Measurements from ENCODE around the gene FCHSD2. TPM values are rescaled to one million over a fixed set of nuclear protein-coding genes. Genes with fewer than 3 reads are reported as not detected.
"Not testable (repeated sequence)": the region's sequence is repeated elsewhere in the genome, so short reads cannot be mapped to it uniquely, and the experiment has no call there.

FCHSD2 gene
- total RNA-seq, 1 donor from 2014 or later: 20.4 TPM

GRCh38 chr11:72927380-72927779 lies 214.7 kb downstream of the FCHSD2 start:
- no peak for DNase-seq
- Mint-ChIP-seq H3K27ac (no peak overlapping the region), H3K4me3 (no peak overlapping the region), H3K4me1 (peaks cover 1% of the 10 kb centered on the region), H3K36me3 (ENCODE audit: low read depth) (no peaks in the 10 kb centered on the region), H3K9me3 (no peaks in the 10 kb centered on the region), H3K27me3 (no peaks in the 10 kb centered on the region)
- intact Hi-C loops (cut with micrococcal nuclease): no loop called here

DNA sequence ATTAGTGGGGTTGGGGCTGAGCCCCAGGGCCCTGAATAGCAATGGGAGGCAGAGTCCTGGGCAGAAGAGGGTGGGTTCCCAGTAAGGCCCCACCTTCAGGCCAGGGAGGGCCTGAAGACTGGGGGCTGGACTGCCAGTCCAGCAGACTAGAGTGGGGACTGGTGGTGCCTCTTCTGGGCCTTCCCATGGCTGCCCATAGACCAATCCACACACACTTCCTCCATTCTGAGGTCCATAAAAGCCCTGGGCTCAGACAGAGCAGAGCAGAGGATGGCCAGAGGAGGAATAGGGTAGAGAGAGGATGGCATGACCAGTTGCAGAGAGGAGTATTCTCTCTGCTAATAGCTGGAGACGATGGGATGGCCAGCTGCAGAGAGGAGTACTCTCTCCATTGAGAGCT lies 216.0 kb downstream of the FCHSD2 start:
- peaks cover 3% of the 10 kb centered on the region for H3K36me3 Mint-ChIP-seq (ENCODE audit: low read depth)
- no peaks in the 10 kb centered on the region for H3K27me3 Mint-ChIP-seq
- no peaks in the 10 kb centered on the region for H3K9me3 Mint-ChIP-seq
- intact Hi-C loops (cut with micrococcal nuclease): no loop called here
- peaks cover 1% of the 10 kb centered on the region for H3K4me1 Mint-ChIP-seq
- no peak overlapping the region for H3K4me3 Mint-ChIP-seq
- H3K27ac Mint-ChIP-seq: no peak overlapping the region
- no peak for DNase-seq

- Mint-ChIP-seq H3K27ac (no peak overlapping the region), H3K9me3 (no peaks in the 10 kb centered on the region), H3K4me1 (peaks cover 1% of the 10 kb centered on the region), H3K4me3 (no peak overlapping the region), H3K27me3 (no peaks in the 10 kb centered on the region), H3K36me3 (ENCODE audit: low read depth) (peaks cover 3% of the 10 kb centered on the region)
- DNase-seq: no peak
- intact Hi-C loops (cut with micrococcal nuclease): no loop called here
Measured at GRCh38 chr11:72925656-72926055, 216.5 kb downstream of the FCHSD2 start.

GRCh38 chr11:72924568-72925190 lies 217.4 kb downstream of the FCHSD2 start:
- peaks cover 6% of the 10 kb centered on the region for H3K36me3 Mint-ChIP-seq (ENCODE audit: low read depth)
- DNase-seq: no peak
- intact Hi-C loops (cut with micrococcal nuclease): loop anchor here (1.0 to 5.0 kb wide), 3 partner anchors 218 to 318 kb away; partner anchors contain the start of gene FCHSD2
- no peak overlapping the region for H3K4me3 Mint-ChIP-seq
- no peaks in the 10 kb centered on the region for H3K27me3 Mint-ChIP-seq
- no peak overlapping the region for H3K27ac Mint-ChIP-seq
- H3K9me3 Mint-ChIP-seq: no peaks in the 10 kb centered on the region
- H3K4me1 Mint-ChIP-seq: peaks cover 3% of the 10 kb centered on the region

DNA sequence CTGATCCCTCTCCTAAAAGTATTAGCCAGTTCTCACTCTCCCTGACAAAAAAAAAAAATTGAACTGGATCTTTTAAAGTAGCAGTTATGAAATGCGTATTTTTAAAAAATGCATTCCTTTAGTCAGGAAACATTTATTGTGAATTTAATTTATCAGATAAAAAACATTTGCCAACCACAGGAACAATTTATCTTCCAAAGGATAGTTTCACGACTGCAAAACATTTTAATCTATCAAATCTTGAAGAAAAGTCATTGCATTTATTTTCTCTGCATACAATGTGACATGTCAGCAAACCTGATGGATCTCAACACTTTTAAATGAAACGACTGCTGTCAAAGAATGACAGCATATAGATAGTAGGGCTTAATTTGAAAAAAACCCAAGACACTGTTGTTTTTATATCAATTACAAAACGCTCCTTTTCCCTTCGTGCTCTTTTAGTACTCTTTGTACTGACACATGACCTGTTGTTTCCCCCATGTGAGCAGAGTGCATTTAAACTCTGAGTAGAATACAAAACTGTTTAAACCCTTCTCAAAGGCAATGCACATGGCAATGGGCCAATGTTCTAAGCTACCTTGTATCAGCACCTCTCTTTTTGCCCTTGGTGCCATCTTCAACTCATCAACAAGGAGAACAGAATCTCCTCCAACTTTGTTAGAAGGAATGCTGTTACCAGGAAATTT lies 220.9 kb downstream of the FCHSD2 start:
- H3K27me3 Mint-ChIP-seq: no peaks in the 10 kb centered on the region
- no peak overlapping the region for H3K27ac Mint-ChIP-seq
- DNase-seq: no peak
- no peak overlapping the region for H3K4me3 Mint-ChIP-seq
- H3K9me3 Mint-ChIP-seq: no peaks in the 10 kb centered on the region
- H3K36me3 Mint-ChIP-seq (ENCODE audit: low read depth): peaks cover 18% of the 10 kb centered on the region
- H3K4me1 Mint-ChIP-seq: peaks cover 3% of the 10 kb centered on the region
- intact Hi-C loops (cut with micrococcal nuclease): loop anchor here (5.0 kb wide), 2 partner anchors 221 to 321 kb away; partner anchors contain the start of gene FCHSD2

- H3K9me3 Mint-ChIP-seq: peaks cover 4% of the 10 kb centered on the region
- no peak overlapping the region for H3K4me3 Mint-ChIP-seq
- intact Hi-C loops (cut with micrococcal nuclease): loop anchor here (5.0 kb wide), 2 partner anchors 222 to 322 kb away; partner anchors contain the start of gene FCHSD2
- DNase-seq: no peak
- no peaks in the 10 kb centered on the region for H3K27me3 Mint-ChIP-seq
- H3K36me3 Mint-ChIP-seq (ENCODE audit: low read depth): peaks cover 25% of the 10 kb centered on the region
- H3K4me1 Mint-ChIP-seq: peaks cover 3% of the 10 kb centered on the region
- no peak overlapping the region for H3K27ac Mint-ChIP-seq
Measured at GRCh38 chr11:72920001-72920400, 222.1 kb downstream of the FCHSD2 start.

GRCh38 chr11:72918851-72919250 lies 223.3 kb downstream of the FCHSD2 start:
- peaks cover 33% of the 10 kb centered on the region for H3K36me3 Mint-ChIP-seq (ENCODE audit: low read depth)
- peaks cover 2% of the 10 kb centered on the region for H3K4me1 Mint-ChIP-seq
- H3K9me3 Mint-ChIP-seq: peaks cover 10% of the 10 kb centered on the region
- H3K27ac Mint-ChIP-seq: no peak overlapping the region
- DNase-seq: no peak
- no peaks in the 10 kb centered on the region for H3K27me3 Mint-ChIP-seq
- intact Hi-C loops (cut with micrococcal nuclease): no loop called here
- H3K4me3 Mint-ChIP-seq: no peak overlapping the region

GRCh38 chr11:72912253-72912652 lies 229.9 kb downstream of the FCHSD2 start:
- Mint-ChIP-seq H3K4me1 (no peaks in the 10 kb centered on the region), H3K4me3 (no peak overlapping the region), H3K27ac (no peak overlapping the region), H3K36me3 (ENCODE audit: low read depth) (peaks cover 67% of the 10 kb centered on the region), H3K27me3 (no peaks in the 10 kb centered on the region), H3K9me3 (peaks cover 40% of the 10 kb centered on the region)
- intact Hi-C loops (cut with micrococcal nuclease): no loop called here
- no peak for DNase-seq

DNA sequence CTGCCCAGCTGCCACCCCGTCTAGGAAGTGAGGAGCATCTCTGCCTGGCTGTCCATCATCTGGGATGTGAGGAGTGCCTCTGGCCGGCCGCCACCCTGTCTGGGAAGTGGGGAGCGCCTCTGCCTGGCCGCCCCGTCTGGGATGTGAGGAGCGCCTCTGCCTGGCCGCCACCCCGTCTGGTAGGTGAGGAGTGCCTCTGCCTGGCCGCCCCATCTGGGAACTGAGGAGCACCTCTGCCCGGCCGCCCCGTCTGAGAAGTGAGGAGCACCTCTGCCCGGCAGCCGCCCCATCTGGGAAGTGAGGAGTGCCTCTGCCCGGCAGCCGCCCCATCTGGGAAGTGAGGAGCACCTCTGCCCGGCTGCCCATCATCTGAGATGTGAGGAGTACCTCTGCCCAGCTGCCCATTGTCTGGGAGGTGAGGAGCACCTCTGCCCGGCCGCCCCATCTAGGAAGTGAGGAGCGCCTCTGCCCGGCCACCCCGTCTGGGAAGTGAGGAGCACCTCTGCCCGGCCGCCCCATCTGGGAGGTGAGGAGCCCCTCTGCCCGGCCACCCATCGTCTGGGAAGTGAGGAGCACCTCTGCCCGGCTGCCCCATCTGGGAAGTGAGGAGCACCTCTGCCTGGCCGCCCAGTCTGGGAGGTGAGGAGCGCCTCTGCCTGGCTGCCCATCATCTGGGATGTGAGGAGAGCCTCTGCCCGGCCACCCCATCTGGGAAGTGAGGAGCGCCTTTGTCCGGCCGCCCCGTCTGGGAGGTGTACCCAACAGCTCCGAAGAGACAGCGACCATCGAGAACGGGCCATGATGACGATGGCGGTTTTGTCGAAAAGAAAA lies 232.3 kb downstream of the FCHSD2 start:
- DNase-seq; H3K4me1 Mint-ChIP-seq; intact Hi-C loops (cut with micrococcal nuclease); H3K27me3 Mint-ChIP-seq; H3K4me3 Mint-ChIP-seq; H3K27ac Mint-ChIP-seq: not testable (repeated sequence)
- Mint-ChIP-seq H3K36me3 (ENCODE audit: low read depth) (peaks cover 61% of the 10 kb centered on the region), H3K9me3 (peaks cover 45% of the 10 kb centered on the region)

GRCh38 chr11:72908032-72908676 lies 234.0 kb downstream of the FCHSD2 start:
- H3K36me3 Mint-ChIP-seq (ENCODE audit: low read depth): peaks cover 54% of the 10 kb centered on the region
- no peak overlapping the region for H3K4me3 Mint-ChIP-seq
- H3K4me1 Mint-ChIP-seq: no peaks in the 10 kb centered on the region
- peaks cover 39% of the 10 kb centered on the region for H3K9me3 Mint-ChIP-seq
- intact Hi-C loops (cut with micrococcal nuclease): no loop called here
- DNase-seq: no peak
- H3K27me3 Mint-ChIP-seq: no peaks in the 10 kb centered on the region
- no peak overlapping the region for H3K27ac Mint-ChIP-seq

DNA sequence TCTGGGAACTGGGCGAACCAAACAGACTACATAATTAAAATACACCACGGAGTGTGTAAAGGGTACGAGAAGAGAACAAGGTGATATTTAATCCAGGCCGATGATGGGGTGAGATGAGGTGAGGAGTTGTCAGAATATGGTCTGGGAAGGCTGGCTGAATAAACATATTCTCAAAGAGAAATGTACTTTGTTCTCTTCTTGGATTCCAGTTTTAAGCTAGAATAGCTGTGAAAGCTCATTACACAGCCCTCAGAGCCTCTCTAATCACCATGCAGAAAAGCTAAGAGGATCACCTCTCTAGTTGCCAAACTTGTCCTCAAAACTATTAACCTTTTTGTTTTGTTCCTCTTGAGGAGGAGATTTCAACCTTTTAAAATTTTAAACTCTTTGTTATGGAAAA lies 238.1 kb downstream of the FCHSD2 start:
- Mint-ChIP-seq H3K27me3 (no peaks in the 10 kb centered on the region), H3K27ac (no peak overlapping the region), H3K4me1 (no peaks in the 10 kb centered on the region), H3K4me3 (no peak overlapping the region), H3K36me3 (ENCODE audit: low read depth) (peaks cover 38% of the 10 kb centered on the region), H3K9me3 (peaks cover 21% of the 10 kb centered on the region)
- intact Hi-C loops (cut with micrococcal nuclease): no loop called here
- no peak for DNase-seq

- H3K27me3 Mint-ChIP-seq: no peaks in the 10 kb centered on the region
- no peak overlapping the region for H3K4me3 Mint-ChIP-seq
- peaks cover 16% of the 10 kb centered on the region for H3K36me3 Mint-ChIP-seq (ENCODE audit: low read depth)
- no peaks in the 10 kb centered on the region for H3K9me3 Mint-ChIP-seq
- no peak for DNase-seq
- intact Hi-C loops (cut with micrococcal nuclease): no loop called here
- no peak overlapping the region for H3K27ac Mint-ChIP-seq
- H3K4me1 Mint-ChIP-seq: no peaks in the 10 kb centered on the region
Measured at GRCh38 chr11:72901374-72901773, 240.7 kb downstream of the FCHSD2 start.

DNA sequence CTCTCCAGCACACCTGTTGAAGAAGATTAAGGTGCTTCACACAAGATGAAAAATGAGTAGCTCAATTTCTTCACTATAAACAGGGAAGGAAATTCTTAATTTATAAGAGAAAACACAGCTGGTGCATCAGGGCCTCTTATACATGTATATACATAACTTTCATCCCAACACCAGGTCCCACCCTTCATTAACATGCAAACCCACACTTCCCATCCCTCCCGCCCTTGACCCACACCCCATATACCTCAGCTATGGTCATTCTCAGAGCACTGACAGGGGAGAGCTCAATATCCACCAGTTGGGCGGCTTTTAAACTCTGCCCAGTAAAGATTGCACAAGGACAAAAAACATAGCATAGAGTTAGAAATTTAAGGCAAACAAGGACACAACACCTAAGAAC lies 242.1 kb downstream of the FCHSD2 start:
- Mint-ChIP-seq H3K36me3 (ENCODE audit: low read depth) (peaks cover 16% of the 10 kb centered on the region), H3K27ac (no peak overlapping the region), H3K9me3 (no peaks in the 10 kb centered on the region), H3K4me3 (no peak overlapping the region), H3K27me3 (no peaks in the 10 kb centered on the region), H3K4me1 (no peaks in the 10 kb centered on the region)
- intact Hi-C loops (cut with micrococcal nuclease): no loop called here
- DNase-seq: no peak

All from activated CD4-positive, alpha-beta T cell treated with anti-CD3 and anti-CD28 coated beads, Interleukin-2, amount 10 ng/mL, durations not matched to agents 24 days and 14 days (primary cell).